ENCODE measurements around the gene MAP3K14. TPM values are rescaled to one million over a fixed set of nuclear protein-coding genes. Genes with fewer than 3 reads are reported as not detected.

MAP3K14 gene
- total RNA-seq, 6 experiments from 2014 or later: 5.6 to 8.8 (median 6.6) TPM

DNA sequence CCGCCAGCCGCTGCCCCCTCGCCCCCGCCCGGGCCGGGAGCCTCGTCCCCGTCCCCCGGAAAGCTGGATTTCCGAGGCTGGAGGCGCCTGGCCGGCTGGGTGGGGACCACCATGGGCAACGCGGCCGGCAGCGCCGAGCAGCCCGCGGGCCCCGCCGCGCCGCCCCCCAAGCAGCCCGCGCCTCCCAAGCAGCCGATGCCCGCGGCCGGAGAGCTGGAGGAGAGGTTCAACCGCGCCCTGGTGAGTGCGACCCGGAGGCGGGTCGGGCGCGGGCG lies 94.9 kb downstream of the MAP3K14 start:
- Mint-ChIP-seq H3K27ac (no peak overlapping the region), H3K4me3 (no peak overlapping the region; the same call in 1 of the 2 replicates), H3K4me1 (ENCODE audit: low read depth) (peaks cover 28% of the 10 kb centered on the region), H3K9me3 (no peaks in the 10 kb centered on the region), H3K27me3 (ENCODE audit: insufficient read depth) (peaks cover 9% of the 10 kb centered on the region; the same call in 1 of the 2 replicates), H3K36me3 (ENCODE audit: low read depth) (no peaks in the 10 kb centered on the region)
- TF ChIP-seq CTCF (IDR thresholded peaks at IDR 0.05): no peak
- DNase-seq: no peak

- peaks cover 9% of the 10 kb centered on the region; the same call in 1 of the 2 replicates for H3K27me3 Mint-ChIP-seq (ENCODE audit: insufficient read depth)
- H3K27ac Mint-ChIP-seq: no peak within 1 kb of the TSS
- H3K9me3 Mint-ChIP-seq: no peaks in the 10 kb centered on the region
- no peak for TF ChIP-seq CTCF (IDR thresholded peaks at IDR 0.05)
- peaks cover 22% of the 10 kb centered on the region for H3K4me1 Mint-ChIP-seq (ENCODE audit: low read depth)
- no peaks in the 10 kb centered on the region for H3K36me3 Mint-ChIP-seq (ENCODE audit: low read depth)
- peak within 1 kb of the TSS; percentile 69 for H3K4me3 Mint-ChIP-seq
- DNase-seq: no peak
Measured at GRCh38 chr17:45221081-45222013, 95.5 kb downstream of the MAP3K14 start, which contains the start of gene FMNL1. FMNL1 (plus strand) TSS chr17:45221885; CDS start chr17:45222125, 240 bp downstream.

GRCh38 chr17:45220079-45220478 lies 96.7 kb downstream of the MAP3K14 start:
- Mint-ChIP-seq H3K4me1 (ENCODE audit: low read depth) (peaks cover 9% of the 10 kb centered on the region), H3K9me3 (no peaks in the 10 kb centered on the region), H3K27ac (no peak overlapping the region), H3K27me3 (ENCODE audit: insufficient read depth) (peaks cover 9% of the 10 kb centered on the region; the same call in 1 of the 2 replicates), H3K36me3 (ENCODE audit: low read depth) (no peaks in the 10 kb centered on the region), H3K4me3 (no peak overlapping the region)
- no peak for TF ChIP-seq CTCF (IDR thresholded peaks at IDR 0.05)
- no peak for DNase-seq

GRCh38 chr17:45218895-45219661 lies 97.7 kb downstream of the MAP3K14 start:
- Mint-ChIP-seq H3K4me3 (no peak overlapping the region; the same call in 1 of the 2 replicates), H3K27me3 (ENCODE audit: insufficient read depth) (peaks cover 11% of the 10 kb centered on the region; the same call in 1 of the 2 replicates), H3K9me3 (no peaks in the 10 kb centered on the region), H3K27ac (no peak overlapping the region), H3K4me1 (ENCODE audit: low read depth) (peaks cover 7% of the 10 kb centered on the region), H3K36me3 (ENCODE audit: low read depth) (no peaks in the 10 kb centered on the region)
- TF ChIP-seq CTCF (IDR thresholded peaks at IDR 0.05): peak; percentile 99
- peak; percentile 62 for DNase-seq

Other genes starting within 250 kb of the MAP3K14 start
- 100 to 1,000 TPM in 1 of 6 experiments, 10 to 100 TPM in 5; 77.2 to 112 (median 83.8) TPM for gene PLCD3, start 184.5 kb downstream of the MAP3K14 start, total RNA-seq (2021; fragmentation: NEBNext Ultra II Directional; extraction: Animal tissue kit (Norgen Biotek cat#: 25700))
- 1 to 10 TPM; 5.0 to 8.0 (median 6.5) TPM for gene ACBD4, start 181.3 kb downstream of the MAP3K14 start, total RNA-seq (2021; fragmentation: NEBNext Ultra II Directional; extraction: Animal tissue kit (Norgen Biotek cat#: 25700))
- gene HEXIM1, start 168.5 kb downstream of the MAP3K14 start, total RNA-seq (2021; fragmentation: NEBNext Ultra II Directional; extraction: Animal tissue kit (Norgen Biotek cat#: 25700)): 10 to 100 TPM; 31.8 to 42.0 (median 34.5) TPM
- gene HEXIM2, start 155.1 kb downstream of the MAP3K14 start, total RNA-seq (2021; fragmentation: NEBNext Ultra II Directional; extraction: Animal tissue kit (Norgen Biotek cat#: 25700)): 1 to 10 TPM; 4.8 to 9.5 (median 6.2) TPM
- gene FMNL1, start 95.1 kb downstream of the MAP3K14 start, total RNA-seq (2021; fragmentation: NEBNext Ultra II Directional; extraction: Animal tissue kit (Norgen Biotek cat#: 25700)): 1 to 10 TPM; 1.6 to 8.0 (median 6.0) TPM
- gene SPATA32, start 54.9 kb downstream of the MAP3K14 start, total RNA-seq (2021; fragmentation: NEBNext Ultra II Directional; extraction: Animal tissue kit (Norgen Biotek cat#: 25700)): under 1 TPM in 1 of 6 experiments, not detected in 5; 0.11 TPM
- gene ARHGAP27, start 115.8 kb upstream of the MAP3K14 start, total RNA-seq (2021; fragmentation: NEBNext Ultra II Directional; extraction: Animal tissue kit (Norgen Biotek cat#: 25700)): 1 to 10 TPM; 1.8 to 3.8 (median 2.7) TPM
- gene PLEKHM1, start 173.7 kb upstream of the MAP3K14 start, total RNA-seq (2021; fragmentation: NEBNext Ultra II Directional; extraction: Animal tissue kit (Norgen Biotek cat#: 25700)): 10 to 100 TPM; 32.0 to 43.1 (median 36.5) TPM